Loucy (cell line): Measurements from ENCODE around the gene ZNF267.
"Not testable (repeated sequence)": the region's sequence is repeated elsewhere in the genome, so short reads cannot be mapped to it uniquely, and the experiment has no call there.

Experiments
- H2AFZ ChIP-seq: fragments of 200-600 bp; sonication (generic); 2 replicates; pipeline ENCODE4 v1.6.0; 2016; ENCODE audit warnings: antibody characterized with exemption, mild to moderate bottlenecking, low read length, moderate library complexity
- H3F3A ChIP-seq: fragments of 200-600 bp; 2 replicates; pipeline ENCODE4 v1.6.0; 2016; ENCODE audit warnings: antibody characterized with exemption, low read depth, mild to moderate bottlenecking
- H3K27me3 ChIP-seq: fragments of 200-600 bp; sonication (generic); 2 replicates; pipeline ENCODE4 v1.6.1; 2014; ENCODE audit warnings: low read length, mild to moderate bottlenecking; ENCODE audit not compliant: insufficient read depth, poor library complexity, severe bottlenecking
- H3K36me3 ChIP-seq: fragments of 200-600 bp; sonication (generic); 2 replicates; pipeline ENCODE4 v1.6.1; 2016; ENCODE audit warnings: low read length; ENCODE audit not compliant: insufficient read depth
- H3K4me1 ChIP-seq: fragments of 200-600 bp; sonication (generic); 2 replicates; pipeline ENCODE4 v1.5.1; 2014; ENCODE audit warnings: low read length, mild to moderate bottlenecking; ENCODE audit not compliant: insufficient read depth, poor library complexity, severe bottlenecking
- H3K4me2 ChIP-seq: fragments of 200-600 bp; sonication (generic); 2 replicates; pipeline ENCODE4 v1.6.0; 2014; ENCODE audit warnings: antibody characterized with exemption, low read length, low read depth, mild to moderate bottlenecking; ENCODE audit not compliant: poor library complexity, severe bottlenecking
- H3K4me3 ChIP-seq: fragments of 200-600 bp; sonication (generic); 2 replicates; pipeline ENCODE4 v1.5.1; 2014; ENCODE audit warnings: low read length, mild to moderate bottlenecking, mixed read lengths; ENCODE audit not compliant: poor library complexity, severe bottlenecking
- H3K79me2 ChIP-seq: fragments of 200-600 bp; sonication (generic); 2 replicates; pipeline ENCODE4 v1.6.1; 2014; ENCODE audit warnings: low read length; ENCODE audit not compliant: insufficient read depth
- H3K9ac ChIP-seq: fragments of 200-600 bp; sonication (generic); 2 replicates; pipeline ENCODE4 v1.6.0; 2014; ENCODE audit warnings: mild to moderate bottlenecking, low read depth, low read length, moderate library complexity; ENCODE audit not compliant: poor library complexity, severe bottlenecking
- H3K9me2 ChIP-seq: fragments of 200-600 bp; sonication (generic); replicated peaks from 2 replicates; pipeline ENCODE4 v1.6.1; 2016; ENCODE audit warnings: low read depth, low read length, mixed read lengths
- H3K9me3 ChIP-seq: fragments of 200-600 bp; sonication (generic); 2 replicates; pipeline ENCODE4 v1.6.1; 2014; ENCODE audit warnings: mild to moderate bottlenecking, antibody characterized with exemption, low read length, low read depth; ENCODE audit not compliant: insufficient read depth
- H4K20me1 ChIP-seq: fragments of 200-600 bp; sonication (generic); 2 replicates; pipeline ENCODE4 v1.6.0; 2014; ENCODE audit warnings: antibody characterized with exemption, low read length, mild to moderate bottlenecking; ENCODE audit not compliant: insufficient read depth, poor library complexity, severe bottlenecking
- CTCF ChIP-seq: fragments of 200-600 bp; sonication (generic); conservative IDR thresholded peaks from 2 replicates; pipeline ENCODE4 v1.5.1; 2014; ENCODE audit warnings: mild to moderate bottlenecking, antibody characterized with exemption, low read length
- EZH2phosphoT487 ChIP-seq: fragments of 200-600 bp; IDR thresholded peaks from 2 replicates; pipeline ENCODE4 v1.6.1; 2018; ENCODE audit warnings: antibody characterized with exemption, mild to moderate bottlenecking, moderate library complexity, borderline replicate concordance

Gene ZNF267

DNA sequence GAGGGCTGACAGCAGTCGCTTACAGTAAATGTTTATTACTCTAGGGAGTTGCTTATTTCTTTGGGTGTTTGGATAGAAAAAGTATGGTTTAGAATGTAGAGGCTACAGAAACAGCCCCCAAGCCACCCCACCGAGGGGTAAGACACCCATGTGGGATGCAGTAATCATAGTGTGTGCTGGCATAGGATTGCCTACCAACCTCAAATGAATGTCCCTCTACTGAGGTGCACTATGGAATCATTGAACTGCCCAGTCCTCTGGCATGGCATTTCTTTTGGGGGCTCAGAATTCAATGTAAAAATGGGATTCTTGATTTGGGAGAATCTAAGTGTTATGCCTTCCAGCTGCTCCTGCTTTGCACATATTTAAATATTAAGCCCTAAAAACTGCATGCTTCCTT lies 46.8 kb downstream of the ZNF267 start:
- H4K20me1 ChIP-seq, result no peaks in the 10 kb centered on the region
- H3K4me2 ChIP-seq, result no peak overlapping the region
- H3K4me3 ChIP-seq, result no peak overlapping the region
- H3K9me2 ChIP-seq, result no peaks in the 10 kb centered on the region
- no peak overlapping the region for H2AFZ ChIP-seq
- TF ChIP-seq EZH2phosphoT487 (no peak), CTCF (no peak)
- H3K36me3 ChIP-seq, result peaks cover 52% of the 10 kb centered on the region
- no peaks in the 10 kb centered on the region for H3K4me1 ChIP-seq
- peaks cover 43% of the 10 kb centered on the region for H3K9me3 ChIP-seq
- peaks cover 19% of the 10 kb centered on the region for H3K27me3 ChIP-seq
- H3F3A ChIP-seq, result no peaks in the 10 kb centered on the region
- H3K9ac ChIP-seq, result no peak overlapping the region
- no peaks in the 10 kb centered on the region for H3K79me2 ChIP-seq

DNA sequence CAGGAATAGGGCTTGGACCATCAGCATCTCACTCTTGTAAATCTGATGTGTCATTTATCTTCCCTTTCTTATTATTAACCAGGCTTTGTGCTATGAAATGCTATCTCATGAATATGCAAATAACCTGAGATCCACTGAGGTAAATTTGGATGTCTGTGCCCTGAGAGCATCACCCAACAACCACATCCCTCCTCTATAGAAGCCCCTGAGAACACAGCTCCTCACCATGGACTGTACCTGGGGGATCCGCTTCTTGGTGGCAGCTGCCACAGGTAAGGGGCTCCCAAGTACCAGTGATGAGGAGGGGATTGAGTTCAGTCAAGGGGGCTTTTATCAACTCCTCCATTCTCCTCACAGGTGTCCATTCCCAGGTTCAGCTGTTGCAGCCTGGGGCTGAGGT lies 78.2 kb downstream of the ZNF267 start:
- not testable (repeated sequence) for H3K9me3 ChIP-seq, H3F3A ChIP-seq, H3K36me3 ChIP-seq, H3K4me1 ChIP-seq, H3K4me2 ChIP-seq, H4K20me1 ChIP-seq, H3K9ac ChIP-seq, H3K9me2 ChIP-seq, H2AFZ ChIP-seq, H3K4me3 ChIP-seq, H3K79me2 ChIP-seq, H3K27me3 ChIP-seq

- not testable (repeated sequence) for H3K4me1 ChIP-seq, H3K9ac ChIP-seq, H3K27me3 ChIP-seq, H4K20me1 ChIP-seq, H3K36me3 ChIP-seq, H2AFZ ChIP-seq, H3K4me3 ChIP-seq, H3K9me3 ChIP-seq, H3K4me2 ChIP-seq, H3K79me2 ChIP-seq, H3F3A ChIP-seq, H3K9me2 ChIP-seq
Observed at GRCh38 chr16:31952206-31952605, 78.6 kb downstream of the ZNF267 start.

DNA sequence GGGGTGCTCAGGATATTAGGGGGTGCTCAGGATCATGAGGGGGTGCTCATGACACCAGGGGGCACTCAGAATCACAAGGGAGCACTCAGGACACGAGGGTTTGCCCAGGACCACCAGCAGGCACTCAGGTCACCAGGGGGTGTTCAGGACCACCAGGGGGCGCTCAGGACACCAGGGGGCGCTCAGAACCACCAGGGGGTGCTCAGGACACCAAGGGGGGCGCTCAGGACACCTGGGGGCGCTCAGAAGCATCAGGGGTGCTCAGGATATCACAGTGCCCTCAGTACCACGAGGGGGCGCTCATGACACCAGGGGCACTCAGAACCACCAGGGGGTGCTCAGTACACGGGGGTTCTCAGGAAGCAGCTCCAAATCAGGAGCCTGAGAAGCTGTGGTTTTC lies 82.6 kb downstream of the ZNF267 start:
- H3K4me2 ChIP-seq, H4K20me1 ChIP-seq, H3F3A ChIP-seq, H3K4me3 ChIP-seq, H3K27me3 ChIP-seq, H2AFZ ChIP-seq, H3K9ac ChIP-seq, H3K4me1 ChIP-seq, H3K9me2 ChIP-seq, H3K79me2 ChIP-seq, H3K9me3 ChIP-seq, H3K36me3 ChIP-seq: not testable (repeated sequence)
- peak; percentile 39 for TF ChIP-seq CTCF

DNA sequence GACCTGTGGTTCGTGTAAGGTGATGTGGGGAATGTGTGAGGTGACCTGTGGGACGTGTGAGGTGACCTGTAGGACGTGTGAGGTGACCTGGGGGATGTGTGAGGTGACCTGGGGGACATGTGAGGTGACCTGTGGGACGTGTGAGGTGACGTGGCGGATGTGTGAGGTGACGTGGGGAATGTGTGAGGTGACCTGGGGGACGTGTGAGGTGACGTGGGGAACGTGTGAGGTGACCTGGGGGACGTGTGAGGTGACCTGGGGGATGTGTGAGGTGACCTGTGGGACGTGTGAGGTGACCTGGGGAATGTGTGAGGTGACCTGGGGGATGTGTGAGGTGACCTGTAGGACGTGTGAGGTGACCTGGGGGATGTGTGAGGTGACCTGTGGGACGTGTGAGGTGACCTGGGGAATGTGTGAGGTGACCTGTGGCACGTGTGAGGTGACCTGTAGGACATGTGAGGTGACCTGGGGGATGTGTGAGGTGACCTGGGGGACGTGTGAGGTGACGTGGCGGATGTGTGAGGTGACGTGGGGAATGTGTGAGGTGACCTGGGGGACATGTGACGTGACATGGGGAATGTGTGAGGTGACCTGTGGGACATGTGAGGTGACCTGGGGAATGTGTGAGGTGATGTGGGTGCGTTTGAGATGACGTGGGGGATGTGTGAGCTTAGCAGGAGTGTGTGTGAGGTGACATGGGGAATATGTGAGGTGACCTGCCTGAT lies 86.7 kb downstream of the ZNF267 start:
- H3K4me1 ChIP-seq, H4K20me1 ChIP-seq, H3K79me2 ChIP-seq, H3K9me2 ChIP-seq, H3K4me2 ChIP-seq, H3K9ac ChIP-seq, H3K4me3 ChIP-seq, H2AFZ ChIP-seq, H3K9me3 ChIP-seq, H3F3A ChIP-seq, H3K27me3 ChIP-seq, H3K36me3 ChIP-seq: not testable (repeated sequence)
